Measurements from ENCODE around the gene ZNF747. TPM values are rescaled to one million over a fixed set of nuclear protein-coding genes. Genes with fewer than 3 reads are reported as not detected.

ZNF747 gene
- total RNA-seq, 3 donors from 2014 or later (not counting 1 experiment from before 2014, with no cell fraction given), result 5.0 to 8.6 (median 6.3) TPM

DNA sequence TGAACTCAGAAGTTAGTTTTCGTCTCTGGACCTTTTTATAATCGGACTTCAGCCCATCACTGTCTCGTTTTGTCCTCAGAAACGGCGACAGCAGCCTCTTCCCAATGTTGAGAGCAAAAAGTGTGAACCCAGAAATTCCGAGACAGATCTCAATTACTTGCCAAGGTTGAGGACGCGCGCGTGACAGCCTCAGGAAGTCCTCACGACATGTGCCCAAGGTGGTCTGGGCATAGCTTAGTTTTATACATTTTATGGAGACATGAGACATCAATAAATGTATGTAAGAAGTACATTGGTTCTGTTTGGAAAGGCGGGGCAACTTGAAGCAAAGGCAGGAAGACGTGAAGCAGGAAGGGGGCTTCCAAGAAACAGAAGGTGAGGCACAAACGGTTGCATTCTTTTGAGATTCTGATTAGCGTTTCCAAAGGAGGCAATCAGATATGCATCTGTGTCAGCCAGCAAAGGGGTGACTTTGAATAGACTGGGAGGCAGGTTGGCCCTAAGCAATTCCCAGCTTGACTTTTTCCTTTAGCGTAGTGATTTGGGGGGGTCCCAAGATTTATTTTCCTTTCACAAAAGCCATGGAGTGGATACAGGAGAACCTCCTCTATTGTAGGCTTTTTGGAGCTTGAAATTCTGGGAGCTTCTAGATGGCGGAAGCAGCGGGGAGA lies 583 bp upstream of the ZNF747 start:
- peak overlapping the region; percentile 87 for H3K4me3 ChIP-seq (ENCODE audit: low read length)
- TF ChIP-seq, protein P1, sequence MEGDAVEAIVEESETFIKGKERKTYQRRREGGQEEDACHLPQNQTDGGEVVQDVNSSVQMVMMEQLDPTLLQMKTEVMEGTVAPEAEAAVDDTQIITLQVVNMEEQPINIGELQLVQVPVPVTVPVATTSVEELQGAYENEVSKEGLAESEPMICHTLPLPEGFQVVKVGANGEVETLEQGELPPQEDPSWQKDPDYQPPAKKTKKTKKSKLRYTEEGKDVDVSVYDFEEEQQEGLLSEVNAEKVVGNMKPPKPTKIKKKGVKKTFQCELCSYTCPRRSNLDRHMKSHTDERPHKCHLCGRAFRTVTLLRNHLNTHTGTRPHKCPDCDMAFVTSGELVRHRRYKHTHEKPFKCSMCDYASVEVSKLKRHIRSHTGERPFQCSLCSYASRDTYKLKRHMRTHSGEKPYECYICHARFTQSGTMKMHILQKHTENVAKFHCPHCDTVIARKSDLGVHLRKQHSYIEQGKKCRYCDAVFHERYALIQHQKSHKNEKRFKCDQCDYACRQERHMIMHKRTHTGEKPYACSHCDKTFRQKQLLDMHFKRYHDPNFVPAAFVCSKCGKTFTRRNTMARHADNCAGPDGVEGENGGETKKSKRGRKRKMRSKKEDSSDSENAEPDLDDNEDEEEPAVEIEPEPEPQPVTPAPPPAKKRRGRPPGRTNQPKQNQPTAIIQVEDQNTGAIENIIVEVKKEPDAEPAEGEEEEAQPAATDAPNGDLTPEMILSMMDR (IDR thresholded peaks at IDR 0.05), result no peak
- no peaks in the 10 kb centered on the region for H3K9me3 Mint-ChIP-seq
- H3K27ac Mint-ChIP-seq, result peak overlapping the region; percentile 83 to 95
- H3K4me1 Mint-ChIP-seq, result peaks cover 22 to 30% of the 10 kb centered on the region in 2 donors
- peak; percentile 27 to 42 (median 30) for ATAC-seq
- peak overlapping the region; percentile 94 for H3K27ac ChIP-seq (ENCODE audit: low read length)
- H3K9me3 ChIP-seq (ENCODE audit: control insufficient read depth, insufficient read depth, low read length), result no peaks in the 10 kb centered on the region
- peak overlapping the region; percentile 96 for H3K4me3 Mint-ChIP-seq
- intact Hi-C loops (cut with micrococcal nuclease), result loop anchor here (1.0 to 10.0 kb wide), 4 partner anchors 23 to 100 kb away; partner anchors contain the start of genes DCTPP1, ZNF764 and ZNF785
- H3K27me3 ChIP-seq (ENCODE audit: control insufficient read depth, insufficient read depth, low read length), result no peaks in the 10 kb centered on the region
- H3K36me3 ChIP-seq (ENCODE audit: control insufficient read depth, insufficient read depth, low read length), result peaks cover 8% of the 10 kb centered on the region
- H3K36me3 Mint-ChIP-seq, result no peaks in the 10 kb centered on the region
- peaks cover 38% of the 10 kb centered on the region for H3K4me1 ChIP-seq (ENCODE audit: control insufficient read depth, insufficient read depth, low read length)
- no peaks in the 10 kb centered on the region for H3K27me3 Mint-ChIP-seq (ENCODE audit: low read depth in 2 of 2)
- DNase-seq, result peak in 1 of 2 donors; percentile 73
- WGBS (ENCODE audit: insufficient coverage), result 3% methylated on average over 18 of the region's 18 CpGs

DNA sequence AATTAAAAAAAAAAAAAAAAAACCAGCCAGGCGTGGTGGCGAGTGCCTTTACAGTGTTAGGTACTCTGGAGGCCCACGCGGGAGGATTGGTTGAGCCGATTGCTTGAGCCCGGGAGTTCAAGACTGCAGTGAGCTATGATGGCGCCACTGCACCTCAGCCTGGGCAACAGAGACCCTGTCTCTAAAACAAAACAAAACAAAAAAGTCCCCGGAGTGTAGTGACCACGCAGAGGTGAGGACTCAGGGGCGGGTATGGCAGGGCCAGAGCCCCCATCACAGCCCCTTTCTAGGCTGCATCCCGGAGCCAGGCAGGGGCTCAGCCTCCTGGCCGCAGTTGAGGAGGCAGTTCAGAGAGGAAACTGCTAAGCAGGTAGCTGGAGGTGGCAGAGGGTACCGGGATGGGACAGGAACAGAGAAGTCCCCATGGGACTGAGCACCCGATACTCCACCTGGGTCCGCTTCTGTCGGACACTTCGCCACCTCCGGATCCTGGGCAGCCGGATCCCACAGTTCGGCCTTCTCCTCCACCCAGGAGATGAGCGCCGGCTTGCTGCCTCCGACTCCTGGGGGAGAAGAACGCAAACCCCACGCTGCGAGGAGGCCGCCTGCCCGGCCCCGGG lies 800 bp downstream of the ZNF747 start:
- no peaks in the 10 kb centered on the region for H3K9me3 Mint-ChIP-seq
- peak overlapping the region; percentile 83 to 95 for H3K27ac Mint-ChIP-seq
- Histone ChIP-seq H3K27me3 (ENCODE audit: control insufficient read depth, insufficient read depth, low read length) (no peaks in the 10 kb centered on the region), H3K4me3 (ENCODE audit: low read length) (peak overlapping the region; percentile 87), H3K36me3 (ENCODE audit: control insufficient read depth, insufficient read depth, low read length) (peaks cover 8% of the 10 kb centered on the region), H3K9me3 (ENCODE audit: control insufficient read depth, insufficient read depth, low read length) (no peaks in the 10 kb centered on the region), H3K27ac (ENCODE audit: low read length) (peak overlapping the region; percentile 94), H3K4me1 (ENCODE audit: control insufficient read depth, insufficient read depth, low read length) (peaks cover 34% of the 10 kb centered on the region)
- H3K27me3 Mint-ChIP-seq (ENCODE audit: low read depth in 2 of 2), result no peaks in the 10 kb centered on the region
- peak in 1 of 2 donors; percentile 41 for DNase-seq
- peaks cover 22 to 26% of the 10 kb centered on the region in 2 donors for H3K4me1 Mint-ChIP-seq
- no peak for ATAC-seq
- TF ChIP-seq, protein P1 (IDR thresholded peaks at IDR 0.05), result no peak
- 17% methylated on average over 29 of the region's 29 CpGs for WGBS (ENCODE audit: insufficient coverage)
- peak overlapping the region; percentile 96 for H3K4me3 Mint-ChIP-seq
- no peaks in the 10 kb centered on the region for H3K36me3 Mint-ChIP-seq
- intact Hi-C loops (cut with micrococcal nuclease), result loop anchor here (10.0 kb wide), 1 partner anchor 99 kb away; the partner anchor contains the start of gene DCTPP1

DNA sequence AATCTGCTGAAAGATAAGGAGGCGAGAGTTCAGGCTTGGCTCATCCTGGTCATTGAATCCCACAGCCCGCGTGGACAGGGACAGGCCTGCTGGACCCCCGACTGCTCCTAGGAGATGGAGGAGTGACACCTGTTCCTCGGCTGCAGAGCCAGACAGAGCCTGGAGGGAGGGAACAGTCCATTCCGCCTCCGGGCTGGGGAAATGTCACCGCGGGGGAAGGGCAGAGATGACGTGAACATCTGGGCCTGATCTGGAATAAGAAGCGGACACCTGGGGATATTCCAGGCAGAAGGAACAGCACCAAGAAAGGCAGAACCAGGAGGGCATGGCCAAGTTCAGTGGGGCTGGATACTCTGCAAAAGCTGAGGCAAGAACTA lies 1.5 kb downstream of the ZNF747 start:
- Mint-ChIP-seq H3K4me3 (peak overlapping the region; percentile 78), H3K36me3 (no peaks in the 10 kb centered on the region), H3K27me3 (ENCODE audit: low read depth in 2 of 2) (no peaks in the 10 kb centered on the region), H3K9me3 (no peaks in the 10 kb centered on the region), H3K4me1 (peaks cover 22 to 30% of the 10 kb centered on the region in 2 donors), H3K27ac (peak overlapping the region; percentile 53 to 83)
- intact Hi-C loops (cut with micrococcal nuclease), result loop anchor here (10.0 kb wide), 1 partner anchor 98 kb away; the partner anchor contains the start of gene DCTPP1
- 97% methylated on average over 11 of the region's 11 CpGs for WGBS (ENCODE audit: insufficient coverage)
- peaks cover 35% of the 10 kb centered on the region for H3K4me1 ChIP-seq (ENCODE audit: control insufficient read depth, insufficient read depth, low read length)
- ATAC-seq (no peak), DNase-seq (no peak)
- H3K4me3 ChIP-seq (ENCODE audit: low read length), result no peak overlapping the region
- H3K27ac ChIP-seq (ENCODE audit: low read length), result no peak overlapping the region
- peaks cover 8% of the 10 kb centered on the region for H3K36me3 ChIP-seq (ENCODE audit: control insufficient read depth, insufficient read depth, low read length)
- H3K27me3 ChIP-seq (ENCODE audit: control insufficient read depth, insufficient read depth, low read length), result no peaks in the 10 kb centered on the region
- TF ChIP-seq, protein P1 (IDR thresholded peaks at IDR 0.05), result no peak
- H3K9me3 ChIP-seq (ENCODE audit: control insufficient read depth, insufficient read depth, low read length), result no peaks in the 10 kb centered on the region
